ENCODE measurements around the gene CTTNBP2.

GRCh38 chr7:117682681-117683385 is 190.4 kb downstream of the CTTNBP2 start:
- TF ChIP-seq CTCF (IDR thresholded peaks at IDR 0.05 in 2 of 3, conservative IDR thresholded peaks at IDR 0.05 in 1 of 3; ENCODE audit: control insufficient read depth in 2 of 3, extremely low read depth in 1 of 3, insufficient read depth in 1 of 3, low read depth in 3 of 3, low read length in 3 of 3) (no peak), NFIC (IDR thresholded peaks at IDR 0.05; ENCODE audit: low read depth, low read length) (no peak), EP300 (IDR thresholded peaks at IDR 0.05; ENCODE audit: borderline replicate concordance in 1 of 2, control insufficient read depth in 1 of 2, low read depth in 2 of 2, low read length in 2 of 2) (no peak), MAX (IDR thresholded peaks at IDR 0.05; ENCODE audit: low read depth, low read length) (no peak), CHD1 (IDR thresholded peaks at IDR 0.05; ENCODE audit: low read depth, low read length) (no peak), CREB1 (IDR thresholded peaks at IDR 0.05; ENCODE audit: low read depth) (no peak), SIX5 (IDR thresholded peaks at IDR 0.05; ENCODE audit: low read depth, low read length, severe bottlenecking) (no peak), PBX3 (IDR thresholded peaks at IDR 0.05; ENCODE audit: insufficient replicate concordance, low read depth, low read length) (no peak), POLR2A (IDR thresholded peaks at IDR 0.05; ENCODE audit: low read depth, low read length) (no peak)
